Ishikawa (cell line): ENCODE results near the gene DOP1B.

ENCODE experiments used
- CEBPB ChIP-seq: IDR thresholded peaks from 2 replicates; pipeline ENCODE4 v1.6.1; 2012
- EGR1 ChIP-seq: IDR thresholded peaks from 2 replicates; pipeline ENCODE4 v1.6.1; 2012
- EP300 ChIP-seq: IDR thresholded peaks from 2 replicates; pipeline ENCODE4 v1.6.1; 2012; ENCODE audit warnings: borderline replicate concordance
- NFIC ChIP-seq: IDR thresholded peaks from 2 replicates; pipeline ENCODE4 v1.6.1; 2012
- RAD21 ChIP-seq: IDR thresholded peaks from 2 replicates; pipeline ENCODE4 v1.6.1; 2012; ENCODE audit warnings: low read depth
- TAF1 ChIP-seq: IDR thresholded peaks from 2 replicates; pipeline ENCODE4 v1.6.1; 2012; ENCODE audit warnings: low read depth, mild to moderate bottlenecking
- TCF12 ChIP-seq: IDR thresholded peaks from 2 replicates; pipeline ENCODE4 v1.6.1; 2012; ENCODE audit warnings: low read depth
- TEAD4 ChIP-seq: IDR thresholded peaks from 2 replicates; pipeline ENCODE4 v1.6.1; 2012
- USF1 ChIP-seq: IDR thresholded peaks from 2 replicates; pipeline ENCODE4 v1.6.1; 2012
- YY1 ChIP-seq: IDR thresholded peaks from 2 replicates; pipeline ENCODE4 v1.6.1; 2012; ENCODE audit warnings: low read depth
- ZBTB7A ChIP-seq: IDR thresholded peaks from 2 replicates; pipeline ENCODE4 v1.6.1; 2012; ENCODE audit warnings: low read depth
- TF ChIP-seq, protein P1 (sequence below): IDR thresholded peaks from 2 replicates; pipeline ENCODE4 v1.6.1; 2012
- TF ChIP-seq, protein P2 (sequence below): IDR thresholded peaks from 2 replicates; pipeline ENCODE4 v1.6.1; 2012; ENCODE audit warnings: low read depth, mild to moderate bottlenecking

DNA sequence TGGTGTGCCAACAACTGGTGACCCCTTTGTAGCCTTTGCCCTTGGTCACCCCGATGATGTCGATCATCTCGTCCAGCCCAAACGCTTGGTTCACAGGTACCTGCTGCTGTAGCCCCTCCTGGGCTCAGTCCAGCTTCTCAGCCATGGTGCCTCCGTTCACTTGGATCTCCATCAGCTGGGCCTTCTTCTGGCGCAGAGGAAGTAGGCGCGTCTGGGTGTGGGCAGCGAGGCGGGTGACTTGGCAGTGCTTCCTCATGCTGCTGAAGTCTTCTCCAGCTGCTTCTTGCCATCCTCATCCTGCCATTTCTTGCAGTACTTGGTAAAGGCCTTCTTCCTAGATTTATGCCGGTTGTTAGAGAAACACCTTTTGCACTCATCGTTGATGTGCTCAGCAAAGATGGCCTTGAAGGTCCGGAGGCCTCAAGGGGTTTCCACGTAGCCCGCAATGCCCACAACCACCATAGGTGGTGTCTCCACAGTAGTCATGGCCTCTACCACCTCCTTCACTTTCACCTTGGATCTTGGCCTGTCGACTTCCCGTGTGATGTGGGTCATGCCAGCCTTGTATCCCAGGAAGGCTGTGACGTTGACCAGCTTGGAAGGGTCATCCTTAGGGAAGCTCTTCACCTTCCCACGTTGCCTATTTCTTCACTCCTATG, 13.0 kb downstream of the DOP1B start:
- TF ChIP-seq ZBTB7A (no peak), YY1 (no peak), TAF1 (no peak), USF1 (no peak), EP300 (no peak), CEBPB (no peak), NFIC (no peak), EGR1 (no peak), RAD21 (no peak), TCF12 (no peak), TEAD4 (no peak)
- TF ChIP-seq, protein P1, sequence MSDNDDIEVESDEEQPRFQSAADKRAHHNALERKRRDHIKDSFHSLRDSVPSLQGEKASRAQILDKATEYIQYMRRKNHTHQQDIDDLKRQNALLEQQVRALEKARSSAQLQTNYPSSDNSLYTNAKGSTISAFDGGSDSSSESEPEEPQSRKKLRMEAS = no peak
- TF ChIP-seq, protein P2, sequence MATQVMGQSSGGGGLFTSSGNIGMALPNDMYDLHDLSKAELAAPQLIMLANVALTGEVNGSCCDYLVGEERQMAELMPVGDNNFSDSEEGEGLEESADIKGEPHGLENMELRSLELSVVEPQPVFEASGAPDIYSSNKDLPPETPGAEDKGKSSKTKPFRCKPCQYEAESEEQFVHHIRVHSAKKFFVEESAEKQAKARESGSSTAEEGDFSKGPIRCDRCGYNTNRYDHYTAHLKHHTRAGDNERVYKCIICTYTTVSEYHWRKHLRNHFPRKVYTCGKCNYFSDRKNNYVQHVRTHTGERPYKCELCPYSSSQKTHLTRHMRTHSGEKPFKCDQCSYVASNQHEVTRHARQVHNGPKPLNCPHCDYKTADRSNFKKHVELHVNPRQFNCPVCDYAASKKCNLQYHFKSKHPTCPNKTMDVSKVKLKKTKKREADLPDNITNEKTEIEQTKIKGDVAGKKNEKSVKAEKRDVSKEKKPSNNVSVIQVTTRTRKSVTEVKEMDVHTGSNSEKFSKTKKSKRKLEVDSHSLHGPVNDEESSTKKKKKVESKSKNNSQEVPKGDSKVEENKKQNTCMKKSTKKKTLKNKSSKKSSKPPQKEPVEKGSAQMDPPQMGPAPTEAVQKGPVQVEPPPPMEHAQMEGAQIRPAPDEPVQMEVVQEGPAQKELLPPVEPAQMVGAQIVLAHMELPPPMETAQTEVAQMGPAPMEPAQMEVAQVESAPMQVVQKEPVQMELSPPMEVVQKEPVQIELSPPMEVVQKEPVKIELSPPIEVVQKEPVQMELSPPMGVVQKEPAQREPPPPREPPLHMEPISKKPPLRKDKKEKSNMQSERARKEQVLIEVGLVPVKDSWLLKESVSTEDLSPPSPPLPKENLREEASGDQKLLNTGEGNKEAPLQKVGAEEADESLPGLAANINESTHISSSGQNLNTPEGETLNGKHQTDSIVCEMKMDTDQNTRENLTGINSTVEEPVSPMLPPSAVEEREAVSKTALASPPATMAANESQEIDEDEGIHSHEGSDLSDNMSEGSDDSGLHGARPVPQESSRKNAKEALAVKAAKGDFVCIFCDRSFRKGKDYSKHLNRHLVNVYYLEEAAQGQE = no peak
